PC-3 (cell line): ENCODE data around the gene GPC3.

Experiments
- EZH2phosphoT487 ChIP-seq: fragments of 300-600 bp; sonication (generic); IDR thresholded peaks from 2 replicates; pipeline ENCODE4 v1.6.1; 2018; ENCODE audit warnings: mild to moderate bottlenecking, antibody characterized with exemption, low read length, borderline replicate concordance
- TF ChIP-seq, protein P1 (sequence below): fragments of 300-600 bp; sonication (generic); conservative IDR thresholded peaks from 2 replicates; pipeline ENCODE4 v1.5.1; 2017; ENCODE audit warnings: antibody characterized with exemption, low read depth, mild to moderate bottlenecking, low read length

DNA sequence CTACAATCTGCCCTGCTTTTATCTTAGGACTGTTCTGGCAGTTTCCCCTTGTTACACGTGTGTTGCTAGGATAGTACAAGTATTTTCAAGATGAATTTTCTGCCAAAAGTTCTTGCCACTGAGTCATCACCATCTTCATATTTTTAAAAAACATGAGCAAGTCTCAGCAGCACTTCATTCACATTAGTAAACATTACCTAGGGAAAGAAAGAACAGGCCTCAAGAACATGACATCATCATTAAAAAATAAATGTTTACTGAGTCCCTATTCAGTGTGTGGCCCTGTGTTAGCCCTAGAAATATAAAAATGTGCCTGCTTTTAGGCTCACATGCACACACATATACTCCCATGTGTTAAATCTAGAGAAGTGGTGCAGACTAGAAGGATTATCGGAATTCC lies 18.7 kb upstream of the GPC3 start:
- TF ChIP-seq, protein P1, sequence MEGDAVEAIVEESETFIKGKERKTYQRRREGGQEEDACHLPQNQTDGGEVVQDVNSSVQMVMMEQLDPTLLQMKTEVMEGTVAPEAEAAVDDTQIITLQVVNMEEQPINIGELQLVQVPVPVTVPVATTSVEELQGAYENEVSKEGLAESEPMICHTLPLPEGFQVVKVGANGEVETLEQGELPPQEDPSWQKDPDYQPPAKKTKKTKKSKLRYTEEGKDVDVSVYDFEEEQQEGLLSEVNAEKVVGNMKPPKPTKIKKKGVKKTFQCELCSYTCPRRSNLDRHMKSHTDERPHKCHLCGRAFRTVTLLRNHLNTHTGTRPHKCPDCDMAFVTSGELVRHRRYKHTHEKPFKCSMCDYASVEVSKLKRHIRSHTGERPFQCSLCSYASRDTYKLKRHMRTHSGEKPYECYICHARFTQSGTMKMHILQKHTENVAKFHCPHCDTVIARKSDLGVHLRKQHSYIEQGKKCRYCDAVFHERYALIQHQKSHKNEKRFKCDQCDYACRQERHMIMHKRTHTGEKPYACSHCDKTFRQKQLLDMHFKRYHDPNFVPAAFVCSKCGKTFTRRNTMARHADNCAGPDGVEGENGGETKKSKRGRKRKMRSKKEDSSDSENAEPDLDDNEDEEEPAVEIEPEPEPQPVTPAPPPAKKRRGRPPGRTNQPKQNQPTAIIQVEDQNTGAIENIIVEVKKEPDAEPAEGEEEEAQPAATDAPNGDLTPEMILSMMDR = no peak
- no peak for TF ChIP-seq EZH2phosphoT487
